Parathyroid adenoma (tissue), 2 donors: ENCODE results near the gene LRBA.

Source experiments
- H2AFZ ChIP-seq: fragments of 300-600 bp; sonication (generic); one replicate; pipeline ENCODE4 v1.7.0; 2017; ENCODE audit warnings: antibody characterized with exemption, mild to moderate bottlenecking
- H3K27ac ChIP-seq: fragments of 300-600 bp; sonication (generic); one replicate; pipeline ENCODE4 v1.7.0; 2017
- H3K27me3 ChIP-seq: fragments of 300-600 bp; sonication (generic); one replicate; pipeline ENCODE4 v1.7.0; 2017; ENCODE audit warnings: low read length; ENCODE audit not compliant: control insufficient read depth, insufficient read depth
- H3K36me3 ChIP-seq: fragments of 300-600 bp; sonication (generic); one replicate; pipeline ENCODE4 v1.7.0; 2017; ENCODE audit warnings: low read length; ENCODE audit not compliant: control insufficient read depth, insufficient read depth
- H3K4me1 ChIP-seq: fragments of 300-600 bp; sonication (generic); one replicate; pipeline ENCODE4 v1.7.0; 2017; ENCODE audit warnings: control low read depth
- H3K4me2 ChIP-seq: fragments of 300-600 bp; sonication (generic); one replicate; pipeline ENCODE4 v1.7.0; 2017; ENCODE audit warnings: low read length
- H3K4me3 ChIP-seq: fragments of 300-600 bp; sonication (generic); one replicate; pipeline ENCODE4 v1.7.0; 2017; ENCODE audit warnings: low read depth, low read length
- H3K79me2 ChIP-seq: fragments of 300-600 bp; sonication (generic); one replicate; pipeline ENCODE4 v1.7.0; 2017; ENCODE audit warnings: control low read depth
- H3K9ac ChIP-seq: fragments of 300-600 bp; sonication (generic); one replicate; pipeline ENCODE4 v1.7.0; 2017; ENCODE audit warnings: mild to moderate bottlenecking
- H3K9me3 ChIP-seq: fragments of 300-600 bp; sonication (generic); one replicate; pipeline ENCODE4 v1.7.0; 2017; ENCODE audit warnings: low read length; ENCODE audit not compliant: control insufficient read depth
- TF ChIP-seq, protein P1 (sequence below): fragments of 300-600 bp; sonication (generic); IDR thresholded peaks from one replicate; pipeline ENCODE4 v1.7.0; 2017; ENCODE audit warnings: antibody characterized with exemption, mild to moderate bottlenecking
- donor health status: primary hyperparathyroidism.

The LRBA gene

DNA sequence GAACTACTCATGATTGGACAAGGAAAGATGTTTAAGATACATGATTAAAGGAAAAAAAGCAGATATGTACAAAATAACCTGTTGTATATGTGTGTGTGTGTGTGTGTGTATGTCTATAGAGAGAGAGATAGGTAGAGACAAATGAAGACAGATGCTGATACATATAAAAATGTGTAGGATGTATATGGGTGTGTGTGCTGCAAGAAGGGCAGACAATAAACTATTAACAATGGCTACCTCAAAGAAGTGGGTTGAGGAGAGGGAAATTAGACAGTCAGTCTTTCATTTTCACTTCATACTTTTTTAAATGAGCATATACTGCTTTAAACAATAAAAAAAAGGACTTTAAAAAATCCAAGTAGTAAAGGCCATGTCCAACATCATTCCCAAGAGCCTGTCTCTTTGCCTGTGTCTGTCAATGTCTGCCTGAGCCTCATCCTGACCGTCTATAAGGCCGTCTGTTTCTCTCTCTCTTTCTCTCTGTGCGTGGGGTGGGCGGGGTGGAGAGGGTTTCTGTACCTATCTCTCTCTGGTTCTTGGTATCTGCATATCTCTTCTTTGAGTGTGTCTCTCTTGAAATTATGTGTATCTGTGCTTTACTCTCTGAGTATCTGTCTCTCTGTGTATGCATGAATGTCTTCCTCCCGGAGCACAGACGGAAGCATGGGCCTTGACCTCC lies 62.8 kb downstream of the LRBA start:
- Histone ChIP-seq H3K4me3 (no peak overlapping the region), H3K27me3 (no peaks in the 10 kb centered on the region)

DNA sequence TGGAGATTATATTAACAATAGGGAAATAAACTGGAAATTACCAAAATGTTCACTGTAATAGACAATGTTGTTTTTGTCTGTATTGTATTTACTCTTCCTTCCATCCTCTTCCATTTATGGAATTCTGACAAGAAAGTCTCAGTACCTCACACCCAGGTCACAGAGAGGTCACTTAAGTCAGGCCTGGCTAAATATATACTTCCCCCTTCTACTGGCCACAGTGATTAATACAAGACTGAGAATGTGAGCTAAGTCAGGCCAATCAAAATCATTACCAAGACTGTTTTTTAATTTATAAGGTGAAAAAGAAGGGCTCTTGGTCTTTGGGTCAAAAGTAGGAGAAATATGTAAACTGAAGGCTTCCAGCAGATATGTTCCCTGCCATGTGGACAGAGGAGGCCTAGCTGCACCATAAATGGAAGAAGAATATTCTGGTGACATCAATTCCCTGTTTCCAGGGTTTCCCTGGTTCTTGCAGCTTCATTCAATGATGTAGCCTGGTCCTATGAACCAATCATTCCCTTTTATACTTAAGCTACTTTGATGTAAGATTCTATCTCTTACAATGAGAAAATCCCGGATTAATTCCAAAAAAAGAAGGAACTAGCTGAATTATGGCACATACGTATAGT lies 64.3 kb downstream of the LRBA start:
- TF ChIP-seq, protein P1, sequence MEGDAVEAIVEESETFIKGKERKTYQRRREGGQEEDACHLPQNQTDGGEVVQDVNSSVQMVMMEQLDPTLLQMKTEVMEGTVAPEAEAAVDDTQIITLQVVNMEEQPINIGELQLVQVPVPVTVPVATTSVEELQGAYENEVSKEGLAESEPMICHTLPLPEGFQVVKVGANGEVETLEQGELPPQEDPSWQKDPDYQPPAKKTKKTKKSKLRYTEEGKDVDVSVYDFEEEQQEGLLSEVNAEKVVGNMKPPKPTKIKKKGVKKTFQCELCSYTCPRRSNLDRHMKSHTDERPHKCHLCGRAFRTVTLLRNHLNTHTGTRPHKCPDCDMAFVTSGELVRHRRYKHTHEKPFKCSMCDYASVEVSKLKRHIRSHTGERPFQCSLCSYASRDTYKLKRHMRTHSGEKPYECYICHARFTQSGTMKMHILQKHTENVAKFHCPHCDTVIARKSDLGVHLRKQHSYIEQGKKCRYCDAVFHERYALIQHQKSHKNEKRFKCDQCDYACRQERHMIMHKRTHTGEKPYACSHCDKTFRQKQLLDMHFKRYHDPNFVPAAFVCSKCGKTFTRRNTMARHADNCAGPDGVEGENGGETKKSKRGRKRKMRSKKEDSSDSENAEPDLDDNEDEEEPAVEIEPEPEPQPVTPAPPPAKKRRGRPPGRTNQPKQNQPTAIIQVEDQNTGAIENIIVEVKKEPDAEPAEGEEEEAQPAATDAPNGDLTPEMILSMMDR, result no peak
- no peaks in the 10 kb centered on the region for H3K27me3 ChIP-seq
- no peak overlapping the region for H3K27ac ChIP-seq
- H3K4me3 ChIP-seq, result no peak overlapping the region
- H3K9ac ChIP-seq, result no peak overlapping the region
- no peak overlapping the region for H3K4me2 ChIP-seq
- no peaks in the 10 kb centered on the region for H3K9me3 ChIP-seq
- H3K4me1 ChIP-seq, result no peaks in the 10 kb centered on the region
- H3K79me2 ChIP-seq, result peaks cover 2% of the 10 kb centered on the region
- H2AFZ ChIP-seq, result no peak overlapping the region
- no peaks in the 10 kb centered on the region for H3K36me3 ChIP-seq

More for the DNA sequence above, 62.8 kb downstream of the LRBA start:
- Histone ChIP-seq H3K36me3 (no peaks in the 10 kb centered on the region), H3K9ac (no peak overlapping the region), H2AFZ (no peak overlapping the region), H3K79me2 (peaks cover 5% of the 10 kb centered on the region), H3K27ac (no peak overlapping the region), H3K4me2 (no peak overlapping the region), H3K9me3 (no peaks in the 10 kb centered on the region), H3K4me1 (no peaks in the 10 kb centered on the region)
- TF ChIP-seq, protein P1, result no peak

DNA sequence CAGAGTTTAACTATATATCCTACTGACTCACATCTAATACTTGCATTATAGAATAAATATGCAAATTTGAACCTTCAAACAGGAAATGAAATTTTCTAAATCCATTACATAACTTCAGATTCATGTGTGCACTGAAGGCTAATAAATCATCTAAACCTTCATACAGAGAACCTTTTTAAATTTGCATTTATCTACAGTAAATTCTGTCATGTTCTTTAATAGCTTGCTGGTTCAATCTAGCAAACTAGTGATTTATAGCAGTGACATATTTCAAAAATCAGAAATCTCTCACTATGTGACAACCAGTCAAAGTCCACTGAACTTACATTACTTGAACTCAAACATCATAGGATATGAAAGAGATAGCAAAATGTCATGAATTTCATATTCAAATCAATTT lies 65.1 kb downstream of the LRBA start:
- TF ChIP-seq, protein P1, result no peak
- no peak overlapping the region for H3K9ac ChIP-seq
- H3K79me2 ChIP-seq, result peaks cover 1% of the 10 kb centered on the region
- no peaks in the 10 kb centered on the region for H3K27me3 ChIP-seq
- no peak overlapping the region for H2AFZ ChIP-seq
- no peak overlapping the region for H3K4me3 ChIP-seq
- H3K4me2 ChIP-seq, result no peak overlapping the region
- H3K36me3 ChIP-seq, result no peaks in the 10 kb centered on the region
- H3K27ac ChIP-seq, result no peak overlapping the region
- H3K4me1 ChIP-seq, result no peaks in the 10 kb centered on the region
- no peaks in the 10 kb centered on the region for H3K9me3 ChIP-seq

DNA sequence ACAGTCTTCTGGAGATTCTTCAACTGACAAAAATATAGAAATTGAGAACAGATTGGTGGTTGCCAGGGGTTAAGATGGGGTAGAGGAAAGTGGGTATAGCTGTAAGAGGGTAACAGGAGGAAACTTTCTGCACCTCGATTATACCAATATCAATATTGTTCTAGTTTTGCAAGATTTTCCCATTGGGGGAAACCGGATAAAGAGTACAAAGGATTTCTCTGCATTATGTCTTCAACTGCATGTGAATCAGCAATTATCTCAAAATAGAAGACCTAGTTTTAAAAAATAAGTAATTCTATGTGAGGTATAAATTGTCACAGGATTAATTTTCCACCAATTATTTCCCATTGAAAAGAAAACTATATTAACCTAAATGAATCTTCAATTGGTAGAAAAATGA lies 65.7 kb downstream of the LRBA start:
- Histone ChIP-seq H3K36me3 (no peaks in the 10 kb centered on the region), H3K4me2 (no peak overlapping the region), H3K4me3 (no peak overlapping the region), H3K27ac (no peak overlapping the region), H3K4me1 (no peaks in the 10 kb centered on the region), H3K79me2 (no peaks in the 10 kb centered on the region), H2AFZ (no peak overlapping the region), H3K9ac (no peak overlapping the region), H3K9me3 (no peaks in the 10 kb centered on the region), H3K27me3 (no peaks in the 10 kb centered on the region)
- TF ChIP-seq, protein P1, result no peak

DNA sequence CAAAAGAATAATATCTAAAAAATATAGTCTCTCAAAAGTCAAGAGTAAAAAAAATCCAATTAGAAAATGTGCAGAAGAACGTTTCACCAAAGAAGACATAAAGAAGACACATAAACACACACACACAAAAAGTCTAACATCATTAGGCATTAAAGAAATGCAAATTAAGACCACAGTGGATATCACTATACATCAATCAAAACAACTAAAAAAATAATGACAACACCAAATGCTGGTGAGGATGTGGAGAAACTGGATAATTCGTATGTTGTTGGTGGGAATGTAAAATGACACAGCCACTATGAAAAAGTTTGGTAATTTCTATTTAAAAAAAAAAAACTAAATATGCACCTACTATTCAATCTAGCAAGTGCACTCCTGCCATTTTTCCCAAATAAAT lies 66.4 kb downstream of the LRBA start:
- no peaks in the 10 kb centered on the region for H3K9me3 ChIP-seq

More for the DNA sequence above, 66.4 kb downstream of the LRBA start:
- Histone ChIP-seq H3K4me1 (no peaks in the 10 kb centered on the region), H3K36me3 (no peaks in the 10 kb centered on the region), H3K4me3 (no peak overlapping the region), H3K79me2 (no peaks in the 10 kb centered on the region), H2AFZ (no peak overlapping the region), H3K27me3 (no peaks in the 10 kb centered on the region), H3K9ac (no peak overlapping the region), H3K4me2 (no peak overlapping the region), H3K27ac (no peak overlapping the region)
- TF ChIP-seq, protein P1, result no peak
